ENCODE results near the gene EXOC6B. TPM values are rescaled to one million over a fixed set of nuclear protein-coding genes. Genes with fewer than 3 reads are reported as not detected.
A peak's percentile ranks its signal among the peaks of the same experiment; 100 is the strongest.

The EXOC6B gene
- total and polyA plus RNA-seq, 7 donors: 4.4 to 26.8 (median 14.1) TPM

GRCh38 chr2:72139874-72140620 is 685.8 kb downstream of the EXOC6B start:
- intact Hi-C loops (cut with DNase I): loop anchor here in 1 of 2 donors (10.0 kb wide), 1 partner anchor 115 kb away; no protein-coding TSS in a partner anchor
- no peak for ATAC-seq
- Histone ChIP-seq H3K36me3 (ENCODE audit: insufficient read depth in 1 of 2, low read depth in 1 of 2) (no peaks in the 10 kb centered on the region), H3K4me1 (peaks cover 27% of the 10 kb centered on the region), H3K27ac (no peak overlapping the region), H3K27me3 (ENCODE audit: insufficient read depth in 3 of 3, low read length in 2 of 3) (peaks cover 0 to 2% (median 0%) of the 10 kb centered on the region in 3 donors), H3K4me3 (no peak overlapping the region), H3K9me3 (no peaks in the 10 kb centered on the region)
- 77 to 84% (median 80%) methylated on average over 13 to 14 of the region's 14 CpGs for WGBS, 3 donors
- TF ChIP-seq CTCF (IDR thresholded peaks at IDR 0.05): no peak
- DNase-seq: no peak

- H3K27ac ChIP-seq: no peak overlapping the region
- H3K4me1 ChIP-seq: peaks cover 22% of the 10 kb centered on the region
- ATAC-seq (no peak), DNase-seq (no peak)
- TF ChIP-seq CTCF (IDR thresholded peaks at IDR 0.05): no peak
- no peaks in the 10 kb centered on the region for H3K9me3 ChIP-seq
- intact Hi-C loops (cut with DNase I): loop anchor here in 1 of 2 donors (10.0 kb wide), 1 partner anchor 115 kb away; no protein-coding TSS in a partner anchor
- no peaks in the 10 kb centered on the region for H3K36me3 ChIP-seq (ENCODE audit: insufficient read depth in 1 of 2, low read depth in 1 of 2)
- 91 to 94% (median 92%) methylated on average over 8 of the region's 8 CpGs for WGBS, 3 donors
- H3K4me3 ChIP-seq: no peak overlapping the region
- no peaks in the 10 kb centered on the region for H3K27me3 ChIP-seq (ENCODE audit: insufficient read depth in 3 of 3, low read length in 2 of 3)
These were observed 686.4 kb downstream of the EXOC6B start for GRCh38 chr2:72139471-72139873.

- no peak overlapping the region for H3K27ac ChIP-seq
- no peak overlapping the region for H3K4me3 ChIP-seq
- WGBS, 3 donors: 57 to 75% (median 62%) methylated on average over 14 of the region's 14 CpGs
- no peak for TF ChIP-seq CTCF (IDR thresholded peaks at IDR 0.05)
- H3K9me3 ChIP-seq: no peaks in the 10 kb centered on the region
- DNase-seq: no peak
- no peaks in the 10 kb centered on the region for H3K36me3 ChIP-seq (ENCODE audit: insufficient read depth in 1 of 2, low read depth in 1 of 2)
- peak in 2 of 4 donors; percentile 33 to 62 for ATAC-seq
- H3K4me1 ChIP-seq: peaks cover 17% of the 10 kb centered on the region
- no peaks in the 10 kb centered on the region for H3K27me3 ChIP-seq (ENCODE audit: insufficient read depth in 3 of 3, low read length in 2 of 3)
- intact Hi-C loops (cut with DNase I): loop anchor here in 1 of 2 donors (10.0 kb wide), 1 partner anchor 114 kb away; no protein-coding TSS in a partner anchor
These were observed 686.9 kb downstream of the EXOC6B start for GRCh38 chr2:72138921-72139381.

- H3K4me1 ChIP-seq: peaks cover 11% of the 10 kb centered on the region
- ATAC-seq (peak in 3 of 4 donors; percentile 12 to 21 (median 19)), DNase-seq (no peak)
- H3K27me3 ChIP-seq (ENCODE audit: insufficient read depth in 3 of 3, low read length in 2 of 3): no peaks in the 10 kb centered on the region
- no peak overlapping the region for H3K27ac ChIP-seq
- intact Hi-C loops (cut with DNase I): loop anchor here in 1 of 2 donors (10.0 kb wide), 1 partner anchor 113 kb away; no protein-coding TSS in a partner anchor
- no peaks in the 10 kb centered on the region for H3K9me3 ChIP-seq
- H3K36me3 ChIP-seq (ENCODE audit: insufficient read depth in 1 of 2, low read depth in 1 of 2): no peaks in the 10 kb centered on the region
- WGBS, 3 donors: 53 to 65% (median 62%) methylated on average over 23 to 24 of the region's 24 CpGs
- TF ChIP-seq CTCF (IDR thresholded peaks at IDR 0.05): no peak
- H3K4me3 ChIP-seq: no peak overlapping the region
These were observed 687.6 kb downstream of the EXOC6B start for GRCh38 chr2:72138011-72138881.
